GOT3 (cell line): ENCODE data around the gene SCML2.
"Not testable (repeated sequence)": the region's sequence is repeated elsewhere in the genome, so short reads cannot be mapped to it uniquely, and the experiment has no call there.

Source experiments
- DNase-seq: peaks from one replicate; lab custom pipeline; 2025; ENCODE audit warnings: mixed read lengths; lab: John Stamatoyannopoulos, UW

Gene SCML2

GRCh38 chrX:18354369-18355223 is at the start of gene SCML2:
SCML2 (minus strand) TSS chrX:18354688; CDS start chrX:18334071, 20,617 bp downstream.
- DNase-seq: peak; percentile 26

GRCh38 chrX:18401848-18402213 is 47.3 kb upstream of the SCML2 start:
- DNase-seq: no peak

- no peak for DNase-seq
These were observed 40.0 kb upstream of the SCML2 start for GRCh38 chrX:18394477-18394876.

- no peak for DNase-seq
These were observed 36.6 kb upstream of the SCML2 start for GRCh38 chrX:18390941-18391538.

- DNase-seq: no peak
These were observed 35.5 kb upstream of the SCML2 start for GRCh38 chrX:18389966-18390365.

- no peak for DNase-seq
These were observed 23.3 kb upstream of the SCML2 start for GRCh38 chrX:18377796-18378195.

- not testable (repeated sequence) for DNase-seq
These were observed 20.8 kb upstream of the SCML2 start for GRCh38 chrX:18375131-18375805.

GRCh38 chrX:18369096-18369495 is 14.6 kb upstream of the SCML2 start:
- DNase-seq: not testable (repeated sequence)

- DNase-seq: no peak
These were observed 13.9 kb upstream of the SCML2 start for GRCh38 chrX:18368402-18368801.

GRCh38 chrX:18360867-18361266 is 6.4 kb upstream of the SCML2 start:
- no peak for DNase-seq

- DNase-seq: no peak
These were observed 538 bp downstream of the SCML2 start for GRCh38 chrX:18353931-18354368.

GRCh38 chrX:18351784-18352183 is 2.7 kb downstream of the SCML2 start:
- DNase-seq: no peak

- no peak for DNase-seq
These were observed 6.4 kb downstream of the SCML2 start for GRCh38 chrX:18348047-18348446.

GRCh38 chrX:18309401-18309800 is 45.1 kb downstream of the SCML2 start:
- DNase-seq: no peak

- DNase-seq: no peak
These were observed 57.2 kb downstream of the SCML2 start for GRCh38 chrX:18297251-18297650.

- no peak for DNase-seq
These were observed 59.6 kb downstream of the SCML2 start for GRCh38 chrX:18294893-18295292.

- no peak for DNase-seq
These were observed 63.4 kb downstream of the SCML2 start for GRCh38 chrX:18291006-18291545.

GRCh38 chrX:18290200-18290599 is 64.3 kb downstream of the SCML2 start:
- no peak for DNase-seq

GRCh38 chrX:18288716-18289115 is 65.8 kb downstream of the SCML2 start:
- no peak for DNase-seq

GRCh38 chrX:18286322-18286831 is 68.1 kb downstream of the SCML2 start:
- DNase-seq: no peak

GRCh38 chrX:18278449-18278848 is 76.0 kb downstream of the SCML2 start:
- no peak for DNase-seq

- no peak for DNase-seq
These were observed 82.3 kb downstream of the SCML2 start for GRCh38 chrX:18272222-18272621.
